Measurements from ENCODE around the gene TTC39B.

TTC39B gene

DNA sequence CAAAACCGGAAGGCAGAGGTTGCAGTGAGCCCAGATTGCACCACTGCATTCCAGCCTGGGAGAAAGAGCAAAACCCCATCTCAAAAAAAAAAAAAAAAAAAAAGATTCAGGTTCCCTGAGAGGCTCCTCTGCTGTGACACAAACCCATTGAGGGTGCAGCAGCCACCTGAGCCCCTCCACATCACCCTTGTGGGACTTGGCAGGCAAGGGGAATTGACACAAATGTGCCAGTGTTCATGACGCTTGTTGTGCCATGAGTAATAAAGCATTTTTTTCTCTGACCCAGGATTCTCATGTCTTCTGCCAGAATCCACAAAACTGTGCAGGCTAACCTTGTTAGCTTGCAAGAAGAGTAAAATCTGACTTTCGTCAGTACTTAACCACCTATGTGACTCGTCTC, 149.6 kb downstream of the TTC39B start:
- peak; percentile 10 for DNase-seq

DNA sequence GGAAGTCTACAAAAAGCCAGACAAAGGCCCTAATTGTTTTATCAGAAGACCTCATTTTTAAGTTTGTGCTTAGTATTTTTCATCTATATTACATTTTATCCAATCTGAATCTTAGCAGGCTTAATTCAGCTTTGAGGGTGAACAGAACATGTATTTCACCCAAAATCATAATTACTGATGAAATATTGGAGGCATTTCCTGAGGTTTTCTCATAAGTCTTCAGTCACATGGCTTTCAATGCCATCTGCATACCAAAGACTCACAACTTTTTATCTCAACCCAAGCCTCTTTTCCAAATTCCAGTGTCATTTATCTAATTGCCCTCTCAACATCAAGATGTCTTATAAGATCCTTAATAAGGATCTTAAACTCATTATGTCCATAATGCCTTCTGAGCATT, 150.8 kb downstream of the TTC39B start:
- no peak for DNase-seq

DNA sequence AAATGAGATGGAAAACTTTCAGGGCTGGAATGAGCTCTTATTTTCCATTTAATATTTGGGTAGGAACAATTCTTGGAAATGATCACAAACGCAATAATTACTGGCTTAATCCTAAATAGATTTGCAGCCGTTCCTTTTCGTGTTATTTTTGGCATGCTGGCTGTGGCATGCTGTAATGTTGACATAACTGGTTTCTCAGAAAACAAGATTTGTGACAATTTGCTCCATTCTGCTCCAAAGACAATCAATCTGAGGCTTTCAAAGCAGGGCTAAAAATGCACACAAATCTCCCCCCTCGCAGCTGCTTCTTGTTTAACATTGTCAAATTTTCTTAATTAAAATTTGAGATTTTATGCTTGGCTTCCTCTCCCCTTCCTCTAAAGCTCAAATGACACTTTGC, 151.2 kb downstream of the TTC39B start:
- peak; percentile 87 for DNase-seq

DNA sequence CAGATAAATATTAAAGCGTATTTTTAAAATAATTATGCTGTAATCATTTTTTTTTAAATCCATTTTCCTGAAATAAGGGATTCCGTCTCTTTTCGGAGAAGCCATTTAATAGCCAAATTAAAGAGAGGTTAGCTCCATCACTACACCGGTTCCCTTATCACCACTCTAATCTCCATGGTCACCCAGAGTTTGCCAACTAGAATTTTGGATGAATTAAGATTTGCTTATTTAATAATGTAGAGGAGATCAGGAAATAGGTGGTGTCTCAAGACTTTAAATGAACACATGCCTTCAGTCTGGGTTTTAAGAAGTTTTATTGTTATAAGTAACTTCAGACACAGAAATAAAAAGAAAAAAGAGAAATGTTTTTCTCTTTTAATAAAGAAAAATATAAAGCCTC, 151.7 kb downstream of the TTC39B start:
- no peak for DNase-seq

DNA sequence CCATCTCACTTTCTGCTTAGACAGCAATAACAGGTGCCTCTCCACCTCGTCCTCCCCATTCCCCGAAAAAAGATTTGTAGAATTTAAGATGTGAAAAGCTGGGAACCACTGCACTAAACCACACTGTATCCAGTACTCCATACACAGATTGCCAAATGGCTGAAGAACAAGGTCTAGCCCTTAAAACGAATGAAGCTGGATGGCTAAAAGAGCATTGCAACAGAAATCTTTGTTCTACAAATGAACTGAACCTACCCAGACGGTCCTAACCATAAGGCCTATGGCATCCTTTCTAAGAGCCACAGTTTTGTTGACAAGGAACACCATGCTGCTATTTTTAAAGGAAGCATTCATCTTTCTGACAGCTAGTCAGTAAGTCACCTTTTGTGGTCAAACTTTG, 152.3 kb downstream of the TTC39B start:
- no peak for DNase-seq

DNA sequence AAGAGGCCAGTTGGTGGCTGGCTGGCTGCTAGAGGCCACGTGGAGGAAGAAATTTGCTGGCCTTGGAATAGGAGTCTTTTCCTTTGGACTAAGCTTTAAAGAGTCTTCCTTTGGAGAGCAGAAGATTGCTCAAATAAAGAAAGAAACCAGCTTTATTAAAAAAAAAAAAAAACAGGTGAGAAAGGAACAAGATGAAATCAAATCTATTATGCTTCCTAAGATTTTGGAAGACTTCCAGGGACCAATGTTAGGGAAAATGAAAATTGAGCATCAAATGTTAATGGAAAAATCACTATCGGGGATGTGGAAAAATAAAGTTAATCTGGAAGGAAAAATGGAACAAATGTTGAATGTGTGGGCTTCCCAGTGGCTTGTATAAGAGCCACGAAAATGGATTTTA, 153.1 kb downstream of the TTC39B start:
- no peak for DNase-seq

DNA sequence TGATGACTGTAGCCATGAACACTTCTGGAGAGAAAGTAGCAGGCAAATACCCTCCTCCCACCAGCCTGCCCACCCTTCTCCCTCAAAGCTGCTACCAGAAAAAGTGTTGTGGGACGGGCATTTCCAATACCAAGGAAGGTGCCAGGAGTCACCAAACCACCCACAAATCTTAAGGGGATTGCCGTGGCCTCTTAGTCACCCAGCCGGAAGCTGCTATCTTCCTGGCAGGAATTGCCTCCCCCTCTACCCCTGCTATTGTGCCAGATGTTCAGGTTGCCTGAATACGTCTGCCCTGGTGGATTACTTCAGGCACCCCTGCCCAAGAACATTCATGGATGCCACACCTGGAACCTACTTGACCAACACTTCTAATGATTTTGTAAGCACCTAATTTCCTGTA, 156.1 kb downstream of the TTC39B start:
- DNase-seq, result no peak

DNA sequence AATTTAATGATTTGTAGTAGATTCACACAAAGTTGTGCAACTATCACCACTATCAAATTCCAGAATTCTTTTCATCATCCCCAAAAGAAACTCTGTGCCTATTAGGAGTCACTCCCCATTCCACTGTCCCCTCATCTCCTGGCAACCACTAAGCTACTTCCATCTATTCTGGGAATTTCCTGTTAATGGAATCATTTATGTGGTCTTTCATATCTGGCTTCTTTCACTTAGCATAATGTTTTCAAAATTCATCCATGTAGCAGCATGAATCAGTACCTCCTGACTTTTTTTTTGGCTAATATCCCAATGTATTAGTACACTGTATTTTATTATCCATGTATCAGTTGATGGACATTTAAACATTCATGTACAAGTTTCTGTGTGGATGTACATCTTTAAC, 157.6 kb downstream of the TTC39B start:
- no peak for DNase-seq

DNA sequence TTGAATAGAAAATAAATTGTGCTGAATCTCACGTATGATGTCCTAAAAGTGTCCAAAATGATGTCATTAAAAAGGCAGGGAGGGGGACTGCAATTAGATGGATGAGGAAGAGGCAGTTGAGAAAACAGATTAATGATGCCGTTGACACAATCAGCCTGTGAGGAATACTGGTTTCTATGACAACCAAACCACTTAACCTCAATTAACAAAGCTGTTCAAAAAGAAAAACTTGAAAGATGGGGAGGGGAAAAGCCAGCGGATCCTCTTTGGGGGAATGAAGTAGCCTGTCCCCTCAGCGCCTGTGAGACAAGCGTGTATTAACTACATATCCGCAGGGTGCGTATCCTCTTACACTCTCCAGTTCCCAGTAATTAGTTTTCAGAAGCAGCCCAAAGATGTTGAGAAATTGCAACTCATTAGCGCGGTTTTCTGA, 160.7 kb downstream of the TTC39B start:
- DNase-seq, result no peak

DNA sequence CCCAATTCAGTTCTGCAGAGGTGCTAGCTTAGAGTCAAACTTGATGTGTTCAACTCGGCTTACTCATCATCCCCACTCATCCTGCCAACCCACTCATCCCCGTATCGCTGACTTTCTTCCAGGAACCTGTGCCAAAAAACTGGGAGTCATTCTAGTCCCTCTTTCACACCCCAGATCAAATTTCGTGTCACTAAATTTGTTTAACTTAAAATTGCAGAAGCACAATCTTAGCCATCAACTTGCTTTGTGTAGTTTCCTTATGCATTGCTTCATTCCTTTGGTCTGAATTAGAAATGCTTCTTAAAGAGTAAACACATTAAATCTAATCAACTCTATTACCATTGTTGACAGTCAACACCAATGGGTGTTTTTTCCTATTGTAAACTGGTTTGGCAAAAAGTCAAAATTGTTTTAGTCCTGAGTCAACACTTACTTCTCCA, 162.4 kb downstream of the TTC39B start:
- DNase-seq, result no peak

DNA sequence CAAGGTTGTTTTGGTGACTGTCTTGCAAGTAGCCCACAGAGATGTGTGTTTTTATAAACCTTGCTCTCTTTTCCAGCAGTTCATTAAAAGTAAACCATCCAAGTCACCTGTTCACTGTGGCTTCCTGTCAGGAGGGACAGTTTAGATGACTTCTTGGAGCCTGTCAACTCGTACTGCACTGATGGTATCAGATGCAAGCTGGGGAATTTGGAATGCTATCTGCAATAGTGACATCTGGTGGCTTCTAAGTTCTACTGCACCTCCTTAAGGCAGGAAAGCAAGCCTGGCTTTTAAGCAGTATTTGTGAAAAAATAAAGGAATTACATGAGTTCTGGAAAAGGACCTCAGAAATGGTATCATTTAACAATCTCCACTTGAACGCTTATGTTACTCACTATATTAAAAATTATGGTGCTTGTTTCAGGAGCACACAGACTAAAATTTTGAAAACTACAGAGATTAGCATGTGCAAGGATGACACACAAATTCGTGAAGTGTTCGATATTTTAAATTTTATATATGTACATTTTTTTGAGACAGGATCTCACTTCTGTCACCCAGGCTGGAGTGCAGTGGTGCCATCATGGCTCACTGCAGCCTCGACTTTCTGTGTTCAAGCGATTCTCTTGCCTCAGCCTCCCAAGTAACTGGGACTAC, 164.0 kb downstream of the TTC39B start:
- DNase-seq, result peak; percentile 63

DNA sequence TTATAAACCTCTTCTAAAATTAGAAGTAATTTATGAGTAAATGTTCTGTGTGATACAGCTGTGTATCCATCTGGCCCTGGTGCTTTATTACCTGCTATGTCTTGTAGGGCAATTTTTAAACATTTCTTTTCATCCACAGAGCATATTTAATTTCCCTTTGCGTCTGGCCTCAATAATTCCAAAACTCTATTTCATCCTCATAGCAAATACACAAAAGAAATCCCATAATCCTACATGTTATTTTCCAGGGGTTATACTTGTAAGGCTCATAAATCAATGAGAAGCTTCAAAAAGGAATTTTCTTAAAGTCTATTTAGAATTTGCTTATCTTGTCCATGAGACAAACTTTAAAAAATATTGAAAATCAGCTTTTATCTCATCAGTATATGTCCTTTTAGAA, 167.0 kb downstream of the TTC39B start:
- peak; percentile 13 for DNase-seq

DNA sequence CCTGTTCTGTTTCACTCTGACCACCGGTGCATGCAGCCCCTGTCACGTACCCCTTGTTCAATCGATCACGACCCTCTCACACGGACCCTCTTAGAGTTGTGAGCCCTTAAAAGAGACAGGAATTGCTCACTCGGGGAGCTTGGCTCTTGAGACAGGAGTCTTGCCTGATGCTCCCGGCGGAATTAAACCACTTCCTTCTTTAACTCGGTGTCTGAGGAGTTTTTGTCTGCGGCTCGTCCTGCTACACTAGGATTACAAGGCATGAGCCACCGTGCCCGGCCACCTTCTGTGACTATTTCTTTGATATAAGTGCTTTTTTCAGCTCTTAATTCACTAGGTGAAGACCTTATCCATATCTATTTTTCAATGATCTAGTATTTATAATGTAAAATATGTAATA, 167.5 kb downstream of the TTC39B start:
- DNase-seq, result no peak

DNA sequence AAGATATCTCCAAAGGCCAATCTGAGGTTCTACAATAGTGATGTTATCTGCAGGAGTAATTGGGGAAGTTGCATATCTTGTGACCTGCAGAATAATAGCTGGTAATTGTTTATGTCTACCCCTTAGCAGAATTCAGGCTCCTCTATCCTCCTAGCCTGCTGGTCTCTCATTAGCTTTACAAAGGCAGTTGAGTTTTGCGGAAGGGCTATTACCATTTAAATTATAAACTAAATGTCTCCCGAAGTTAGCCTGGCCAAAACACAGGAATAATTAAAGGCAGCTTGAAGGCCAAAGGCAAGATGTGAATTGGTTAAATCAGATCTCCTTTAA, 168.7 kb downstream of the TTC39B start:
- no peak for DNase-seq

DNA sequence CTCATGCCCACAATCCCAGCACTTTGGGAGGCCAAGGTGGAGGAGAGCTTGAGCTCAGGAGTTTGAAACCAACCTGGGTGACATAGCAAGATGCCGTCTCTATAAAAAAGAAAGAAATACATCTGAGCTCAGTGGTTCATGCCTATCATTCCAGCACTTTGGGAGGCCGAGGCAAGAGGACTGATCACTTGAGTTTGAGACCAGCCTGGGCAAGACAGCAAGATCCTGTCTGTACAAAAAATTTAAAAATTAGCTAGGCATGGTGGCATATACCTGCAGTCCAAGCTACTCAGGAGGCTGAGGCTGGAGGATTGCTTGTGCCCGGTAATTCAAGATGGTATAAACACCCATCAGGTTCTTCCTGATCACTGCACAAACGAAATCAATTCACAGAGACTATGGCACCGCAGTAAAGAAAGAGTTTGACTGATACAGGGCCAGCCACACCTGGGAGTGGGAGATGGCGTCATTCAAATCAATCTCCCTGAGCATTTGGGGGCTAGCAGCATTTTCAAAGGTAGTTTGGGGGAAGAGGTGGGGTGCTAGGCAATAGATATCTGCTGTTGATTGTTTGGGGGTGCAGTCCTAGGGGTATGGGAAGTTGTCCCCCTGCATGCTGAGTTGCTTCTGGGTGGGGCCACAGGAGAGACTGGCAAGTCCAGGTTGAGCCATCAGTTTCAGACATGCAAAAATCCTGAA, 169.2 kb downstream of the TTC39B start:
- DNase-seq, result no peak

DNA sequence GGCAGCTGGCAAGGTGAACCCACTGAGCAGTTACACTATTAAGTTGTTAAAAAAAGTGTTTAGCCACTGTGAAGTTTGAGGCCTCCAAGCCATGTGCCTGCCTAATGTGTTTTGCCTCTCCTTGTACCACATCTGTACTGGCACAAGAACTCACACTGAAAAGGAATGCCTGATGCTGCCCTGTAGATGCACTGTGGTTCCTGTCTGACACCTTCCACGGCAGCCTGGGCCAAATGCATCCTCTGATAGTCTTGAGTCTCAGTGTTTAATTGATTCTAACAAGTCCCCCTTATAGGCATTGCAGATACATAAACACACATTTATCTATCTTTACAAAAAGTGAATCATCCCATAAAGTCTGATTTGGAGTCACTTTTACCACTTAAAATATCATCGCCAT, 169.9 kb downstream of the TTC39B start:
- no peak for DNase-seq

DNA sequence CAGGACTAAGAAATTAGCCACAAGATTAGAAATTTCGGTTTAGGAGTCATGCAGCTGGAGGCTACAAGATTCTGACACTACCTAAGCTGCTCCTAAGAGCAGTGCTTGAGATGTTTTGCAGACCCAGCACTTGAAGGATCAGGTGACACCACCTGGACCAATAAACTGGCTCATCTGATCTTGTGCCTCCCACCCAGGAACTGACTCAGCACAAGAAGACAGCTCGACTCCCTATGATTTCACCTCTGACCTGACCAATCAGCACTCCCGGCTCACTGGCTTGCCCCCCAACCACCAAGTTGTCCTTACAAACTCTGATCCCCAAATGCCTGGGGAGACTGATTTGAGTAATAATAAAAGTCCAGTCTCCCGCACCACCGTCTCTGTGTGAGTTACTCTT, 170.4 kb downstream of the TTC39B start:
- no peak for DNase-seq

DNA sequence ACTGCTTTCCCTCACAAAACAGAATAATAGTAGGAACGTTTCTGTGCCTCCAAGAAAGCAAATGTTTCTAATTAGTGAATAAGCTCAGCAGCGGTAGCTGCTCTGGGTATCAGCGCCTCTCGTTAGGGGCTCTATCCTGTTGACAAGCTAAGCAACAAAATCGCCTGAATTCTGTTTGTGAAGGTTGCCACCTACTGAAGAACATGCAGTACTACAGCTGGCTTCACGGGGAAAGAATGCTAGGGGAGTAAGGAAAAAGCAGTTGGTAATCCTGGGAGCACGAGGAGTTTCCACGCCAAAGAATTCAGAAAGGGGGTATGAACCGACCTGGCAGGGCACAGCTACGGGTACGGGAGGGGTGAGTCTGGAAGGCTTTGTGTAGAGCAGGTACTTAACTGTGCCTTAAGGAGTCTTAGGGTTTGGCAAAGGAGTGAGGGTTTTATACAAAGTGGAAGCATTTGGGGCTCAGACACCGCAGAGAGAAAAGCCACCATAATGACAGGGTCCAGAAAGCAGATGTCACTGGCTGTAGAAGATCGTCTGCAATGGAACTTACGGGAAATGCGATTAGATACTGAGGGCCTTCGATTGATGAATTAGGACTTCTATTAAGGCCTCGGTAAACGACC, 171.7 kb downstream of the TTC39B start:
- peak; percentile 92 for DNase-seq

DNA sequence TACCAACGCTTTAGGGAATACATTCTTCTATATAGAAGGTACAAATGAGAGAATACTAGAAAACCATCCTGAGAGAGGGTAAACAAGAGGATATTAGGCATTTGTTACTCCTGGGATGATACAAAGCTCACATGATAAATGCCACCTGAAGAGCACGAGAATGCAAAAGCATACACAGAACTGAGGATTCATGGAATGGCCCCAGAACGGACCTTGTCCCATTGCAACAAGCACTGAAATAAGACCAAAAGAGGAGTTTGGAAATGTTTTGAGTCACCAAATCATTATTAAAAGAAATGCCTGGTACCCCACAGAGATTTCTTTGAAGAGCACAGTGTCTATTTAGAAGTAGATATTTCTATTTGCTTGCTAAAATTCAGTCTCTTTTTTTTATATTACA, 173.5 kb downstream of the TTC39B start:
- DNase-seq, result no peak

DNA sequence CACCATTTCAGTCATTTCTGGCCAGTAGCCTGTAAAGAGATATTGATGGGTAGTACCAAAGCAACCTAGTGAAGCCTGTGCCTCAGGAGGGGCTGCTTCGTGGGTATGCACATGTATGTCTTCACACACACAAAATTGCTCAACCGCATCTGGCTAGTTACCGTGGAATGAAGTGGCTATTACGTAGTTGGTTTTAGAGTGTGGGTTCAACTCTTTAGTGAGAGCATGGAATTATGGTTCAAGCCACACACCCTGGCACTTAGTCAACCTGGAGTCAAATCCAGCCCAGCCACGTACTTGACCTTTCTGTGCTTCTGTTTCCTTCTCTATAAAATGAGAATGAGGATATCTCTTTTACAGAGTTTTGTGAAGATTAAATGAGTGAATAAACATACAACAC, 174.9 kb downstream of the TTC39B start:
- no peak for DNase-seq

DNA sequence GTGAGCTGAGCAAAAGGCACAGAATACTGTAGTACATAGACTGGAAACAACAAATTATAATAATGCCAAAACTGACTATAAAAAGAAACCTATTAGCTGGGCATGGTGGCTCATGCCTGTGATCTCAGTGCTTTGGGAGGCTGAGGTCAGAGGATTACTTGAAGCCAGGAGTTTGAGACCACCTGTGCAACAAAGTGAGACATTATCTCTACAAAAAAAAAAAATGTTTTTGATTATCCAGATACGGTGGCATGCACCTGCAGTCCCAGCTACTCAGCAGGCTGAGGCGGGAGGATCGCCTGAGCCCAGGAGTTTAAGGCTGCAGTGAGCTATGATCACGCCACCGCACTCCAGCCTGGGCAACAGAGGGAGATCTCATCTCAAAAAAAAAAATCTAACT, 175.9 kb downstream of the TTC39B start:
- DNase-seq, result no peak

DNA sequence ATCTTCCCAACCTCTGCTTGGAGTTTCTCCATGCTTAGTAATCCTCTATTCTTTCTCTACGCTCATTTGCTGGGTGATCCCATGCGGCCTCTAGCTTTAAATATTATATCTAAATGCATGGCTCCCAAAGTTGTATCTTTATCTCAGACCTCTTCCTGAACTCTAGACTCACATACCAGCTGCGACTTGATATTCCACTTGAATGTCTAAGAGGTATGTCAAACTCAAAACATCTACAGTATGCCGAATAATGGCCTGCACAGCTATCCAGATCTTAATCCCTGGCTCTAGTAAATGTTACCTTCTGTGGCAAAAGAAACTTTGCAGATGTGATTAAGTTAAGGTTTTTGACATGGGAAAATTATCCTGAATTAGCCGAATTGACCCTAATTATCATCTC, 179.2 kb downstream of the TTC39B start:
- DNase-seq, result no peak

DNA sequence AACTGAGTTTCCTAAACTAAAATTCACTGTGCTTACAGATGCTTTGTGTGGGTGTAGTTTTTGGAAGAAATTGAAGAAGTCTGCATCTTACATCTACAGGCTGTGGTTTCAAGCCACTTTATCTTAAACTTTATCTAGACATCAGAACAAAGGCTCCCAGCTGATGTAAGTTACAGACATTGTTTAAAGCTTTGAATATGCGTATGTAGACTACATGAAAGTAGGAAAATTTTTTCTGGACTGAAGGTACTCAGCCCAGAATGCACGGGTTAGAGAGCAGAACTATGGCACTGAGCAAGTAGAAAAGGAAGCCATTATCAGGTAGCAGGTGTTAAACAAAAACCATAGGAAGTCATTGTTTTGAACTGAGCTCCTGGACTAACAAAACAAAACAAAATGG, 185.4 kb downstream of the TTC39B start:
- no peak for DNase-seq

DNA sequence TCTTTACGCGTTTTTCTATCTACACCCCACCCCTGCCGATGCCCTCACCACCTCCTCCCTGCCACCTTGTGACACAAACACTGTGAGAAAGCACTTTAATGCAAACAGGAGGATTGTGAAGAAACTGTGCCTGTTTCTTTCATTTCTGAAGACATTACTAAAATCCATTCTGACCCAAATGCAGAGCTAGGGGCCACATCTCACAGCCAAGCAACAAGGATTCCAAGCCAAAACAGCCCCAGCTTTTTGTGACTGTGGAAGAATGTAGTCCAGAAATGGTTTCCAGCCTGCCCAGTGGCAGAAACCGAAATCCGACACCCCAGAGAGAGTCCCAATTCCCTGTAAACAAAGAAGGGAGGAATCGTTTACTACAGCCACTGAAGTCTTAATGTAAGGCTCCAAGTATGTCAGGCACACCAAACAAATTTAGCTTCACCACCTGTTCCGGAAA, 190.9 kb downstream of the TTC39B start:
- DNase-seq, result no peak

DNA sequence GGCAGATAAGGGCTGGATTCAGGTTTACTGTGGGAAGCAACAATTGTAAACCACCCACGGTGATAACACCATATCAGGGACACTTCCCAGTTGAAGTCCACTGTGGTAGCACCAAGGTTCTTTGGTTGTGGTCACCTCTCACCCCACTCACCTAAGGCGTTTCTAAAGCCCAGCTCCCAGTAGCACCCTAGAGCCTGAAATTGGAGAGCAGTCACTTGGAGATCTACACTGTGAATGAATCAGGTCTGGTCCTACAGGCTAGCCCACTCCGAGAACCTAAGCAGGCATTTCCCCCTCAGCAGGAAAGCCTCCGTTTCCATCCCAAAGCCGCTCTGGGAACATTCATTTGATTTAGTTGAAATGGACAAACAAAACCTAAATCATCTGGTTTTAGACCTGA, 191.3 kb downstream of the TTC39B start:
- DNase-seq, result no peak

Measured in NCI-H1694 (cell line).